Esophagus muscularis mucosa (tissue), 3 donors: ENCODE results near the gene UBE2J2.

ENCODE experiments used
- EP300 ChIP-seq: sonication (generic); formaldehyde crosslinking; IDR thresholded peaks from one replicate; pipeline ENCODE4 v1.6.1; 2017; ENCODE audit warnings: antibody characterized with exemption
- TF ChIP-seq, protein P1 (sequence below), 3 experiments: fragments of 200-600 bp in 2 of 3; fragments of 450-650 bp in 1 of 3; sonication (generic) in 2 of 3; IDR thresholded peaks; one replicate each; pipeline ENCODE4 v1.5.1; 2017 to 2019; ENCODE audit warnings: antibody characterized with exemption in 3 of 3, mild to moderate bottlenecking in 2 of 3, moderate library complexity in 1 of 3

- TF ChIP-seq, protein P1, sequence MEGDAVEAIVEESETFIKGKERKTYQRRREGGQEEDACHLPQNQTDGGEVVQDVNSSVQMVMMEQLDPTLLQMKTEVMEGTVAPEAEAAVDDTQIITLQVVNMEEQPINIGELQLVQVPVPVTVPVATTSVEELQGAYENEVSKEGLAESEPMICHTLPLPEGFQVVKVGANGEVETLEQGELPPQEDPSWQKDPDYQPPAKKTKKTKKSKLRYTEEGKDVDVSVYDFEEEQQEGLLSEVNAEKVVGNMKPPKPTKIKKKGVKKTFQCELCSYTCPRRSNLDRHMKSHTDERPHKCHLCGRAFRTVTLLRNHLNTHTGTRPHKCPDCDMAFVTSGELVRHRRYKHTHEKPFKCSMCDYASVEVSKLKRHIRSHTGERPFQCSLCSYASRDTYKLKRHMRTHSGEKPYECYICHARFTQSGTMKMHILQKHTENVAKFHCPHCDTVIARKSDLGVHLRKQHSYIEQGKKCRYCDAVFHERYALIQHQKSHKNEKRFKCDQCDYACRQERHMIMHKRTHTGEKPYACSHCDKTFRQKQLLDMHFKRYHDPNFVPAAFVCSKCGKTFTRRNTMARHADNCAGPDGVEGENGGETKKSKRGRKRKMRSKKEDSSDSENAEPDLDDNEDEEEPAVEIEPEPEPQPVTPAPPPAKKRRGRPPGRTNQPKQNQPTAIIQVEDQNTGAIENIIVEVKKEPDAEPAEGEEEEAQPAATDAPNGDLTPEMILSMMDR (IDR thresholded peaks at IDR 0.05): no peak
- no peak for TF ChIP-seq EP300
Observed at GRCh38 chr1:1302951-1303509, 29.4 kb upstream of the UBE2J2 start.
